Endodermal cell (in vitro differentiated cells): ENCODE measurements around the gene TP53I3. TPM values are rescaled to one million over a fixed set of nuclear protein-coding genes. Genes with fewer than 3 reads are reported as not detected.

Source experiments
- DNase-seq: peaks from one replicate; pipeline ENCODE4 v3.0.0-alpha.2; 2017
- H3K27ac ChIP-seq: 2 replicates; pipeline ENCODE4 v1.5.1; 2013; ENCODE audit warnings: mild to moderate bottlenecking, low read depth, low read length, moderate library complexity
- H3K27me3 ChIP-seq: 2 replicates; pipeline ENCODE4 v1.6.1; 2013; ENCODE audit warnings: mild to moderate bottlenecking, low read length, moderate library complexity; ENCODE audit not compliant: insufficient read depth, control insufficient read depth, poor library complexity, severe bottlenecking
- H3K36me3 ChIP-seq: 2 replicates; pipeline ENCODE4 v1.7.0; 2013; ENCODE audit warnings: mild to moderate bottlenecking, low read length, moderate library complexity; ENCODE audit not compliant: control insufficient read depth, insufficient read depth
- H3K4me1 ChIP-seq: one replicate; pipeline ENCODE4 v1.7.0; 2013; ENCODE audit warnings: low read length; ENCODE audit not compliant: control insufficient read depth, insufficient read depth
- H3K4me3 ChIP-seq: 2 replicates; pipeline ENCODE4 v1.5.1; 2013; ENCODE audit warnings: mild to moderate bottlenecking, low read length, moderate library complexity
- H3K9ac ChIP-seq: 2 replicates; pipeline ENCODE4 v1.6.1; 2013; ENCODE audit warnings: mild to moderate bottlenecking, low read length, moderate library complexity; ENCODE audit not compliant: poor library complexity, severe bottlenecking; ENCODE audit errors: extremely low read depth
- H3K9me3 ChIP-seq: 2 replicates; pipeline ENCODE4 v1.6.1; 2013; ENCODE audit warnings: mild to moderate bottlenecking, low read length, moderate library complexity; ENCODE audit not compliant: control insufficient read depth
- H3K27ac Mint-ChIP-seq: 2 replicates; pipeline ENCODE4 v1.8.0; 2020; ENCODE audit warnings: mixed read lengths
- H3K27me3 Mint-ChIP-seq: 2 replicates; pipeline ENCODE4 v1.8.0; 2021; ENCODE audit warnings: mild to moderate bottlenecking, mixed read lengths; ENCODE audit not compliant: insufficient read depth
- H3K36me3 Mint-ChIP-seq: 2 replicates; pipeline ENCODE4 v1.8.0; 2020; ENCODE audit warnings: low read depth, mixed read lengths
- H3K4me1 Mint-ChIP-seq: 2 replicates; pipeline ENCODE4 v1.8.0; 2020; ENCODE audit warnings: mixed read lengths
- H3K4me3 Mint-ChIP-seq: 2 replicates; pipeline ENCODE4 v1.8.0; 2020; ENCODE audit warnings: mild to moderate bottlenecking, moderate library complexity, mixed read lengths
- H3K9me3 Mint-ChIP-seq: 2 replicates; pipeline ENCODE4 v1.8.0; 2020; ENCODE audit warnings: mild to moderate bottlenecking, mixed read lengths
- WGBS, 2 experiments: methylation state at CpG; one replicate each; pipeline versions ENCODE4 v1.1.5 to v1.1.7; 2013; ENCODE audit warnings: missing lambda C conversion rate in 2 of 2, mixed read lengths in 1 of 2; ENCODE audit not compliant: insufficient coverage in 1 of 2, insufficient read length in 1 of 2; 5-methylcytosine and 5-hydroxymethylcytosine counted together
- total RNA-seq, 2 donors: library from RNA; stranded (reverse); fragmentation: NEBNext Ultra II Directional in 1 of 2; extraction: Animal tissue kit (Norgen Biotek cat#: 25700) in 1 of 2; gene quantifications; 2 replicates in 1 of 2; 3 replicates in 1 of 2; pipeline ENCODE4 v1.2.1, GENCODE V29; 2021
- TF ChIP-seq, protein P1 (sequence below): fragments of 200-600 bp; sonication (generic); conservative IDR thresholded peaks from 2 replicates; pipeline ENCODE4 v1.5.0; 2021; ENCODE audit warnings: antibody characterized with exemption, mild to moderate bottlenecking

TP53I3 gene
- total RNA-seq, 2 donors from 2014 or later = 11.6 to 23.2 TPM

DNA sequence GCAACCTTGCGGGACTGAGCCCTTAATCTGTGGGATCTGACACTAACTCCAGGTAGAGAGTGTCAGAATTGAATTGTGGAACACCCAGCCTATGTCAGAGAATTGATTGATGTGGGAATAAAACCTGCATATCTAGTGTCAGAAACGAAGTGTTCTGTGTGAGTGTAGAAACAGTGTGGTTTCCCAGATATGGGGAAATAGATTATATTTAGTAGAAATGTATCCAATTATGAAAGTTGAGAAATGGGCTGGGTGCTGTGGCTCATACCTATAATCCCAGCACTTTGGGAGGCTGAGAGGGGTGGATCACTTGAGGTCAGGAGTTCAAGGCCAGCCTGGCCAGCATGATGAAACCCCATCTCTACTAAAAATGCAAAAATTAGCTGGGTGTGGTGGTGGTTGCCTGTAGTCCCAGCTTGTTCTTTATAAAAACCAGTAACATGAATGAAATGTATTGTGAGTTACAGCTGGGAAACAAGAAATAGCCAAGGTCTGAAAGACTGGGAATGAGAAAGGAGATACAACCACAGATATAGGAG, 4.3 kb upstream of the TP53I3 start:
- H3K27me3 Mint-ChIP-seq = no peaks in the 10 kb centered on the region
- 90 to 93% methylated on average over 2 of the region's 2 CpGs for WGBS, 2 experiments
- H3K36me3 ChIP-seq = no peaks in the 10 kb centered on the region
- peaks cover 4% of the 10 kb centered on the region for H3K4me1 Mint-ChIP-seq
- no peak for DNase-seq
- H3K9me3 ChIP-seq = no peaks in the 10 kb centered on the region
- TF ChIP-seq, protein P1, sequence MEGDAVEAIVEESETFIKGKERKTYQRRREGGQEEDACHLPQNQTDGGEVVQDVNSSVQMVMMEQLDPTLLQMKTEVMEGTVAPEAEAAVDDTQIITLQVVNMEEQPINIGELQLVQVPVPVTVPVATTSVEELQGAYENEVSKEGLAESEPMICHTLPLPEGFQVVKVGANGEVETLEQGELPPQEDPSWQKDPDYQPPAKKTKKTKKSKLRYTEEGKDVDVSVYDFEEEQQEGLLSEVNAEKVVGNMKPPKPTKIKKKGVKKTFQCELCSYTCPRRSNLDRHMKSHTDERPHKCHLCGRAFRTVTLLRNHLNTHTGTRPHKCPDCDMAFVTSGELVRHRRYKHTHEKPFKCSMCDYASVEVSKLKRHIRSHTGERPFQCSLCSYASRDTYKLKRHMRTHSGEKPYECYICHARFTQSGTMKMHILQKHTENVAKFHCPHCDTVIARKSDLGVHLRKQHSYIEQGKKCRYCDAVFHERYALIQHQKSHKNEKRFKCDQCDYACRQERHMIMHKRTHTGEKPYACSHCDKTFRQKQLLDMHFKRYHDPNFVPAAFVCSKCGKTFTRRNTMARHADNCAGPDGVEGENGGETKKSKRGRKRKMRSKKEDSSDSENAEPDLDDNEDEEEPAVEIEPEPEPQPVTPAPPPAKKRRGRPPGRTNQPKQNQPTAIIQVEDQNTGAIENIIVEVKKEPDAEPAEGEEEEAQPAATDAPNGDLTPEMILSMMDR = no peak
- H3K4me1 ChIP-seq = no peaks in the 10 kb centered on the region
- H3K4me3 Mint-ChIP-seq = no peak overlapping the region
- peaks cover 2% of the 10 kb centered on the region for H3K36me3 Mint-ChIP-seq
- H3K27ac Mint-ChIP-seq = no peak overlapping the region
- H3K27me3 ChIP-seq = no peaks in the 10 kb centered on the region
- no peak overlapping the region for H3K27ac ChIP-seq
- no peak overlapping the region for H3K9ac ChIP-seq
- H3K9me3 Mint-ChIP-seq = no peaks in the 10 kb centered on the region
- no peak overlapping the region for H3K4me3 ChIP-seq

DNA sequence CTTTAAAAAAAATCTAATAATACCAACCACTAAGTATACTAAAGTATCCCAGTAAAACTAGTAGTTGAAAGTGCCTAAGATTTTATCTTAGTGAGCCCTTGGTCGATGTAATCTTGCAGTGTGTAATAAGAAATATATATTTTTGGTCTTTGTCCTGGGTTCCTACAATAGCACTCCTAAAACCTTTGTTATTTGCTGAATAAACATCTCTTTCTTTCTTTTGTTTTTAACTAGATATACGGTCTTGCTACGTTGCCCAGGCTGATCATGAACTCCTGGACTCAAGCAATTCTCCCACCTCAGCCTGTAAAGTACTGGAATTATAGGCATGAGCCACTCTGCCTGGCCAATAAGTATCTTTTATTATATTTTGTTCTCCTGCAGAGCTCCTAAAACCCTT, 2.4 kb upstream of the TP53I3 start:
- Histone ChIP-seq H3K4me1 (no peaks in the 10 kb centered on the region), H3K27me3 (no peaks in the 10 kb centered on the region), H3K4me3 (no peak overlapping the region), H3K9ac (no peak overlapping the region), H3K9me3 (no peaks in the 10 kb centered on the region), H3K36me3 (peaks cover 9% of the 10 kb centered on the region), H3K27ac (no peak overlapping the region)
- Mint-ChIP-seq H3K4me1 (peaks cover 4% of the 10 kb centered on the region), H3K27ac (no peak overlapping the region), H3K4me3 (no peak overlapping the region), H3K27me3 (no peaks in the 10 kb centered on the region), H3K36me3 (peaks cover 10% of the 10 kb centered on the region), H3K9me3 (no peaks in the 10 kb centered on the region)
- TF ChIP-seq, protein P1 = no peak
- no peak for DNase-seq
- WGBS, 2 experiments = 90 to 94% methylated on average over 2 to 3 of the region's 3 CpGs

DNA sequence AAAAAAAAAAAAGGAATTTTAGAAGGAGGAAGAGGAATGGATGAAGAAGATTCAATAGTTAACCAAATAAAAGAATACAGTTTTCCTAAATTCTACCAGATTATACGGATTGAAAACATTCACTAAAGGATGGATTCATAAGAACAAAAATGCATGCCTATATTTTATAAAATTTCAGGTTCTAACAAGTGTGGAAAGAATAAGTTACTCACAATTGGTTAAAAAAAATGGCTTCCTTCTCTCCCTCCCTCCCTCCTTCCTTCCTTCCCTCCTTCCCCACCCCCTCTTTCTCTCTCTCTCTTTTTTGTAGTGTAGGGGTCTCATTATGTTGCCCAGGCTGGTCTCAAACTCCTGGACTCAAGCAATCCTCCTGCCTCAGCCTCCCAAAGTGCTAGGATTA, 1.6 kb upstream of the TP53I3 start:
- no peaks in the 10 kb centered on the region for H3K27me3 Mint-ChIP-seq
- no peaks in the 10 kb centered on the region for H3K27me3 ChIP-seq
- H3K4me1 Mint-ChIP-seq = peaks cover 4% of the 10 kb centered on the region
- H3K36me3 ChIP-seq = peaks cover 14% of the 10 kb centered on the region
- no peak overlapping the region for H3K4me3 Mint-ChIP-seq
- H3K9me3 ChIP-seq = no peaks in the 10 kb centered on the region
- TF ChIP-seq, protein P1 = no peak
- no peaks in the 10 kb centered on the region for H3K9me3 Mint-ChIP-seq
- no peak overlapping the region for H3K27ac Mint-ChIP-seq
- peaks cover 11% of the 10 kb centered on the region for H3K36me3 Mint-ChIP-seq
- no peak for DNase-seq
- WGBS, 2 experiments = no CpG with 5 or more reads among the region's 1 CpG
- no peak overlapping the region for H3K4me3 ChIP-seq
- H3K9ac ChIP-seq = no peak overlapping the region
- no peak overlapping the region for H3K27ac ChIP-seq
- no peaks in the 10 kb centered on the region for H3K4me1 ChIP-seq
